ENCODE data around the gene SMARCB1.

Gene SMARCB1

DNA sequence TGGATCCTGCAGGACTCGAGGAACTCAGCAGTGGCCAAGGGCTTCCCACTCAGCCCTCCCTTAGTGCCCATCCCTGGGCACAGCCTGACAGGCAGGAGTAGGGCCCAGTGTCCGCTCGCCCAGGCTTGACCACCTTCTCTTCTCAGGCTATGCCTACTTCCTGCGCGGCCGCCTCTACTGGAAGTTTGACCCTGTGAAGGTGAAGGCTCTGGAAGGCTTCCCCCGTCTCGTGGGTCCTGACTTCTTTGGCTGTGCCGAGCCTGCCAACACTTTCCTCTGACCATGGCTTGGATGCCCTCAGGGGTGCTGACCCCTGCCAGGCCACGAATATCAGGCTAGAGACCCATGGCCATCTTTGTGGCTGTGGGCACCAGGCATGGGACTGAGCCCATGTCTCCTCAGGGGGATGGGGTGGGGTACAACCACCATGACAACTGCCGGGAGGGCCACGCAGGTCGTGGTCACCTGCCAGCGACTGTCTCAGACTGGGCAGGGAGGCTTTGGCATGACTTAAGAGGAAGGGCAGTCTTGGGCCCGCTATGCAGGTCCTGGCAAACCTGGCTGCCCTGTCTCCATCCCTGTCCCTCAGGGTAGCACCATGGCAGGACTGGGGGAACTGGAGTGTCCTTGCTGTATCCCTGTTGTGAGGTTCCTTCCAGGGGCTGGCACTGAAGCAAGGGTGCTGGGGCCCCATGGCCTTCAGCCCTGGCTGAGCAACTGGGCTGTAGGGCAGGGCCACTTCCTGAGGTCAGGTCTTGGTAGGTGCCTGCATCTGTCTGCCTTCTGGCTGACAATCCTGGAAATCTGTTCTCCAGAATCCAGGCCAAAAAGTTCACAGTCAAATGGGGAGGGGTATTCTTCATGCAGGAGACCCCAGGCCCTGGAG lies 3.3 kb upstream of the SMARCB1 start:
- FAIRE-seq (no peak), DNase-seq (ENCODE audit: insufficient read length, low spot score) (no peak)
- TF ChIP-seq POLR2A (IDR thresholded peaks at IDR 0.05; ENCODE audit: low read depth, low read length) (no peak), TAF1 (IDR thresholded peaks at IDR 0.05; ENCODE audit: low read depth, low read length) (no peak)

DNA sequence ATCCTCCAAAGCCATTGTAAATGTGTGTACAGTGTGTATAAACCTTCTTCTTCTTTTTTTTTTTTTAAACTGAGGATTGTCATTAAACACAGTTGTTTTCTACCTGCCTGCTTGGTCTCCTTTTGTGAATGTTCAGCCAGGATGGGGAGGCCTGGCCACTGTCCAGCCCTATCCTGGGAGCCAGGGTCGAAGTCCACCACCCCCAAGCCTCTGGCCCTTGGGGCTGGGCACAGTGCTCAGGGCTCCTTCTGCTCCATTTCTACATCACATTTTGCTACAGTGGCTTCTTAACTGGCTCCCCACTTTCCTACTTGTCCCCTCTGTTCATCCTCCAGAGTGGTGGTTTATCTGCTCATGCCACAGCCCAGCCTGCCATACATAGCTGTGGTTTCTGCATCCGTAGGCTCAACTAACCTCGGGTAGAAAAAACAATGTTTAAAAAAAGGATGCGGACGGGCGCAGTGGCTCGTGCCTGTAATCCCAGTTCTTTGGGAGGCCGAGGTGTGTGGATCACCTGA lies 2.5 kb upstream of the SMARCB1 start:
- DNase-seq (ENCODE audit: insufficient read length, low spot score), result no peak
- no peak for TF ChIP-seq POLR2AphosphoS5 (IDR thresholded peaks at IDR 0.05; ENCODE audit: low read depth, low read length)
- TF ChIP-seq PAX5 (IDR thresholded peaks at IDR 0.05; ENCODE audit: insufficient read depth, low read length, severe bottlenecking), result no peak
- TF ChIP-seq SPI1 (IDR thresholded peaks at IDR 0.05; ENCODE audit: low read depth, low read length), result no peak
- no peak for TF ChIP-seq POLR2A (IDR thresholded peaks at IDR 0.05; ENCODE audit: low read depth, low read length)
- no peak for TF ChIP-seq POU2F2 (IDR thresholded peaks at IDR 0.05; ENCODE audit: low read depth, low read length)
- no peak for FAIRE-seq

DNA sequence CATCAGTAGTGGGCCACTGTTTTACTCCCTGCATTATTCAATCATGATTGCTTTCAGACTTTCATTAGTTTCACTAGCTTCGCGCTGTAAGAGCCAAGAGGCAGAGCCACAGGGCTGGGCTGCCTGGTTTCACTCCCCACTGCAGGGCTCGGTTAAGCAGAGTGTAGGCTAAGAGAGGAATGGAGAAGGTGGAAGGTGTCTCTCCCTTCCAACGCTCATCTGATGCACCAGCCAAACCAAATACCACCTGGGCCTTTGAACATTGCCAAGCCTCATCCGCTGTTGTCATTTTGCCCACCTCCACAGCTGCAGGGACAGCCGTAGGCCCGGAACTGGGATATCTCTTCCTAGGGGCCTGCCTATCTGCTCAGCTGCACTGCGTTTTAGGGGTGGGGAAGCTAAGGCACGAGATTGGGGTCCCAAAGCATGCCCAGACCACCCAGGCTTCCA lies 480 bp upstream of the SMARCB1 start:
- no peak for TF ChIP-seq PAX5 (IDR thresholded peaks at IDR 0.05; ENCODE audit: insufficient read depth, low read length, severe bottlenecking)
- TF ChIP-seq SPI1 (IDR thresholded peaks at IDR 0.05; ENCODE audit: low read depth, low read length), result no peak
- TF ChIP-seq POLR2A (IDR thresholded peaks at IDR 0.05; ENCODE audit: low read depth, low read length), result no peak
- TF ChIP-seq TAF1 (IDR thresholded peaks at IDR 0.05; ENCODE audit: low read depth, low read length), result no peak
- TF ChIP-seq POLR2AphosphoS5 (IDR thresholded peaks at IDR 0.05; ENCODE audit: low read depth, low read length), result no peak
- TF ChIP-seq POU2F2 (IDR thresholded peaks at IDR 0.05; ENCODE audit: low read depth, low read length), result no peak
- DNase-seq (ENCODE audit: insufficient read length, low spot score) (no peak), FAIRE-seq (no peak)

DNA sequence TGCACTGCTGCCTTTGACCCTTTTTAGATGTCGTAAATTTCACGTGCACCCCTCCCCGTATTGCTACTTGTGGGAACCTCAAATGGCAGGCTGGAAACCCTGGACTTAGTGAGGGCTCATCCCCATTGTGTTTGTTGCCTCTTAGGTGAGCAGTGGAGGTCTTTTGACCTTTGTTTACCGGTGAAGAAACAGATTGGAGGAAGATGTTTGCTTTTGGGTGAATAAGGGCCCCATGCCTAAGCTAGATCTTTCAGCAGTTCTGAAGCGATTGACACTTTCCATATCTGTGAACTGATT lies 782 bp downstream of the SMARCB1 start:
- DNase-seq (ENCODE audit: insufficient read length, low spot score), result no peak
- TF ChIP-seq SPI1 (IDR thresholded peaks at IDR 0.05; ENCODE audit: low read depth, low read length) (no peak), POLR2AphosphoS5 (IDR thresholded peaks at IDR 0.05; ENCODE audit: low read depth, low read length) (no peak)
- no peak for FAIRE-seq

DNA sequence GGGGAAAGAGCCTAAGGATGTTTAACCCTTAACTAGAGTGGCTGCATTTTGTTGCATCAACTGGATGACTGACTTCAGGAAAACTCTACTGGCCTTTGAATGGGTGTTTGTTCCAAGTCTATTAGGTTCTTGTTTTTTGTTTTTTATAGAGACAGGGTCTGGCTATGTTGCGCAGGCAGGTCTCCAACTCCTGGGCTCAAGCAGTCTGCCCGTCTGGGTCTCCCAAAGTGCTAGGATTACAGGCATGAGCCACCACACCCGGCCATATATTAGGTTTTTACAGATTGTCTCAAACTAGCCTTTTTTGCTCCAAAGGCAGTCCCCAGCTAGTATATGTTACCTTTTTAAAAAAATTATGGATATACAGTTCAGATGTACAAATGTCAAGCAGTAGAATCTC lies 1.1 kb downstream of the SMARCB1 start:
- no peak for TF ChIP-seq POU2F2 (IDR thresholded peaks at IDR 0.05; ENCODE audit: low read depth, low read length)
- no peak for TF ChIP-seq TAF1 (IDR thresholded peaks at IDR 0.05; ENCODE audit: low read depth, low read length)
- TF ChIP-seq POLR2A (IDR thresholded peaks at IDR 0.05; ENCODE audit: low read depth, low read length), result no peak
- TF ChIP-seq SPI1 (IDR thresholded peaks at IDR 0.05; ENCODE audit: low read depth, low read length), result no peak
- TF ChIP-seq POLR2AphosphoS5 (IDR thresholded peaks at IDR 0.05; ENCODE audit: low read depth, low read length), result no peak
- TF ChIP-seq PAX5 (IDR thresholded peaks at IDR 0.05; ENCODE audit: insufficient read depth, low read length, severe bottlenecking), result no peak
- DNase-seq (ENCODE audit: insufficient read length, low spot score), result no peak
- FAIRE-seq, result no peak

DNA sequence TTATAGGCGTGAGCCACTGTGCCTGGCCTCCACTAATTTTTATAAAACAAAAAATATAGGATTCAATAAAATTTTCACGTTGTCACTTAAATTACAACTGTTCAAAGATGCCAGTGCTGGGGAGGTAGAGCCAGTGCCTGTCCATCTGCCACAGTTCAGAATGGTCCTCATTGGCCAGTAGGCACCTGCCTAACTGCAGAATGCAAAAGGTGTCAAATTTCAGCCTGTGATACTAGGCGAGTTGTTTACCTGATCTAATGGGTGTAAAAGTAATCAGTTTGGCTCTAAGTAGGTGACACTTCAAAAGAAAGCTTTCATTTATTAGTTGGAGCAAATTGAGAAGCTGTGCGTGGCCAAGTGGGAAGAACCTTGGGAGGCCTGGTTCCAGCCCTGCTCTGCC lies 2.4 kb downstream of the SMARCB1 start:
- FAIRE-seq (no peak), DNase-seq (ENCODE audit: insufficient read length, low spot score) (no peak)
- TF ChIP-seq TAF1 (IDR thresholded peaks at IDR 0.05; ENCODE audit: low read depth, low read length) (no peak), PAX5 (IDR thresholded peaks at IDR 0.05; ENCODE audit: insufficient read depth, low read length, severe bottlenecking) (no peak), POLR2AphosphoS5 (IDR thresholded peaks at IDR 0.05; ENCODE audit: low read depth, low read length) (no peak), POU2F2 (IDR thresholded peaks at IDR 0.05; ENCODE audit: low read depth, low read length) (no peak), POLR2A (IDR thresholded peaks at IDR 0.05; ENCODE audit: low read depth, low read length) (no peak), SPI1 (IDR thresholded peaks at IDR 0.05; ENCODE audit: low read depth, low read length) (no peak)

DNA sequence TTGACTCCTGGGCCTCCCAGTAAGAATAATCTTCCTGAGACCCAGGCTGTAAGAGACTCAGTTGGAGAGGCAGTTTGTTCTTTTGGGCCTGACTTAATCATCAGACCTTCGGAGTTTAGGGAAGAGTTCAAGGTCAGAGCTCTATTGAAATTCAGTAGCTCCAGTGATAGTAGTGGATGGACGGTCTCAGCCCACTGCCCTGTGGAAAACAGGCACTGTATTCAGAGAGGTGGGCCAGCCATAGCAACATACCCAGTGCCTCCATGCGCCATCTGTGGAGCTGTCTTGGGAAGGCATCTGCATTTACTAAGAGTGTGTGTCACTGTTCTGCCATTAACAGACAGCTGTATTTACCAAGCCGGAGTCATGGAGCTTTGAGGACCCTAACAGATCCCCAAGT lies 2.9 kb downstream of the SMARCB1 start:
- FAIRE-seq (no peak), DNase-seq (ENCODE audit: insufficient read length, low spot score) (no peak)
- TF ChIP-seq POLR2AphosphoS5 (IDR thresholded peaks at IDR 0.05; ENCODE audit: low read depth, low read length) (no peak), POU2F2 (IDR thresholded peaks at IDR 0.05; ENCODE audit: low read depth, low read length) (no peak), SPI1 (IDR thresholded peaks at IDR 0.05; ENCODE audit: low read depth, low read length) (no peak)

DNA sequence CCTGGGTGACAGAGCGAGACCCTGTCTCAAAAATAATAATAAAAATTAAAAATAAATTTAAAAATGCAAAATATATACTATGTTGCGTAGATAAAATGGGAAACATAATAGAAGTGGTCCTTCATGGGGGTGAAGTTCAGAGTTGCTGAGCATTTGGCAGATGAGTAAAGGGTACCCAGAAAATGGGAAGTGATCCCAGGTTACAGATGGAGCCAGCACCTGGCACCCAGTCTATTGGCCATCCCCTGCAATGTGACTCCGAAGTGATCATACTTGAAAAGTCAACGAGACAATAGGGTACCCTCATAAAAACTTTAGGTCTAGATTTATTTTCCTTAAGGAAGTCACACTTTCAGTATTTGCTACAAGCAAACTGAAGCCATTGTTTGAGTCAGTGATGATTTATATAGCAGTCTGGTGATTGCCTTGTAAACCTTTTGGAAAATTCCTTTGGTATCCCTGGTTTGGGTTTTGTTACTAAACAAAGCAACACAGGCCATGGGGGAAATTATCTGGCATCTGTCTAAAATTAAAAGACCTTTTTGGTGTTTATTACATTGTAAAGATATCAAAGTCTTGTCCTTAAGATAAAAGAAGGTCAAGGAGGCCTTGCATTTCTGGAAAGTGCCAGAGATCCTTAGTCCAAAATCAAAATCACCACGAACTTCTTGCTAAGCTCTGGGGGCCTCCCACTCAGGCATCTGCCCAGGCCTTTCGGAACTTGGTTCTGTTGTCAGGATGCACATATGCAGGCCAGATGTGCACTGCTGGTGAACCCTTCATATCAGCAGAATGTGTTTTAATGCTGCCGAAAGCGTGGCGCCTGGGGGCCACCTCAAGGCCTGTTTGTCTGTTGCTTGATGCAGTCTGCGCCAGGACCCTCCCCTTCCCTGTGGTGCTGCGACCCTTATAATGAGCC lies 4.3 kb downstream of the SMARCB1 start:
- peak; percentile 51 for TF ChIP-seq SPI1 (IDR thresholded peaks at IDR 0.05; ENCODE audit: low read depth, low read length)
- TF ChIP-seq POU2F2 (IDR thresholded peaks at IDR 0.05; ENCODE audit: low read depth, low read length), result no peak
- DNase-seq (ENCODE audit: insufficient read length, low spot score) (no peak), FAIRE-seq (no peak)

DNA sequence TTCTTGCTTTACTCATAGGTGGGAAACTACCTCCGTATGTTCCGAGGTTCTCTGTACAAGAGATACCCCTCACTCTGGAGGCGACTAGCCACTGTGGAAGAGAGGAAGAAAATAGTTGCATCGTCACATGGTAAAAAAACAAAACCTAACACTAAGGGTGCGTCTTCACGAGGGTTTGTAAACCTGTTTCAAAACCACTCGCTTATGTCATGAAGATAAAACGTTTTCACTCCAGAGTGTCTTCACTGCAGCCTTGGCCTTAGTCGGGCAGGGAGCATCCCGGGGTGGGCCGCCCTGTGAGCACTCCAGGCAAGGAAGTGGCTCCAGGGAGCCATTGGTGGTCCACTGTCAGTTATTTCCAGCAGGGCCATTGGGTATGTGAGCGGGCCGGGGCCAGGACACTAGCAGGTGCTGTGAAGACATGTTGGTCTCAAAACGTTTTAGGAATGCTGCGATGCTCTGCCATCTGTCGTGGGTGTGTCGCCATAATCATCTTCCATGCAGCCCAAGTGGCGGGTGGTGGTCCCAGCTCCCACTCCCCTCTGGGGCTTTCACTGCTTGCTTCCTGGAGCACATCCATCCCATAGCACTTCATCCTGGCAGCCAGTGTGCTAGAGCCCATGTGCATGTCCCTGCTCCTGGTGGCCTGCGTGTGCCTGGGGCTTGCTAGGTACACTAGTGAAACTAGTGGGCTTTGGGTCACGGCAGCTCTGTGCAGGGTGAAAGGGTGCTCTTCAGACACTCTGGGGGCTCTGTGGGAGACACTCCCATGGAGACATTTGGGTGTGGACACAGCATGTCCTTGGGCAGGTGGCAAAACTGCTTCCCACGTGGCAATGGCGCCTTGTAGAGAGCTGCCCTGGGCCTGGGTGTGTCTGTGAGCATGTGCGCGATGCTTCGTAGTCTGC lies 5.2 kb downstream of the SMARCB1 start:
- no peak for FAIRE-seq

More for the DNA sequence above, 5.2 kb downstream of the SMARCB1 start:
- no peak for DNase-seq (ENCODE audit: insufficient read length, low spot score)
- no peak for TF ChIP-seq TAF1 (IDR thresholded peaks at IDR 0.05; ENCODE audit: low read depth, low read length)
- TF ChIP-seq POU2F2 (IDR thresholded peaks at IDR 0.05; ENCODE audit: low read depth, low read length), result no peak
- no peak for TF ChIP-seq POLR2A (IDR thresholded peaks at IDR 0.05; ENCODE audit: low read depth, low read length)
- TF ChIP-seq POLR2AphosphoS5 (IDR thresholded peaks at IDR 0.05; ENCODE audit: low read depth, low read length), result no peak
- no peak for TF ChIP-seq PAX5 (IDR thresholded peaks at IDR 0.05; ENCODE audit: insufficient read depth, low read length, severe bottlenecking)
- TF ChIP-seq SPI1 (IDR thresholded peaks at IDR 0.05; ENCODE audit: low read depth, low read length), result no peak
